HepG2 (cell line): ENCODE data around the gene FBH1.

Experiments
- BHLHE40 ChIP-seq: IDR thresholded peaks from 2 replicates; pipeline ENCODE4 v1.6.1; 2011; ENCODE audit warnings: low read length, improper control_type of control experiment
- PHF8 ChIP-seq: sonication (generic); formaldehyde crosslinking; IDR thresholded peaks from 2 replicates; pipeline ENCODE4 v1.5.0; 2020; ENCODE audit warnings: missing genetic modification reagents
- THAP7 ChIP-seq: sonication (generic); formaldehyde crosslinking; IDR thresholded peaks from 2 replicates; pipeline ENCODE4 v1.8.1; 2023; ENCODE audit warnings: mild to moderate bottlenecking, missing genetic modification reagents
- ZNF430 ChIP-seq: sonication (generic); formaldehyde crosslinking; IDR thresholded peaks from 2 replicates; pipeline ENCODE4 v1.9.0; 2021; ENCODE audit warnings: mild to moderate bottlenecking, missing genetic modification reagents

- TF ChIP-seq ZNF430 (CRISPR knock-in tag) = no peak
- TF ChIP-seq BHLHE40 = no peak
- TF ChIP-seq THAP7 (CRISPR knock-in tag) = no peak
- no peak for TF ChIP-seq PHF8
Observed at GRCh38 chr10:5856701-5857004, 33.4 kb upstream of the FBH1 start.
